Measurements from ENCODE around the gene URGCP.
A peak's percentile ranks its signal among the peaks of the same experiment; 100 is the strongest.

Gene URGCP

GRCh38 chr7:43876241-43876640, 30.2 kb downstream of the URGCP start:
- no peak for DNase-seq (ENCODE audit: low spot score)

- DNase-seq (ENCODE audit: low spot score), result no peak
Measured at GRCh38 chr7:43873300-43873699, 33.1 kb downstream of the URGCP start.

- DNase-seq (ENCODE audit: low spot score), result no peak
Measured at GRCh38 chr7:43872406-43873110, 33.8 kb downstream of the URGCP start.

- DNase-seq (ENCODE audit: low spot score), result no peak
Measured at GRCh38 chr7:43871064-43871463, 35.3 kb downstream of the URGCP start.

GRCh38 chr7:43870316-43870715, 36.1 kb downstream of the URGCP start:
- no peak for DNase-seq (ENCODE audit: low spot score)

GRCh38 chr7:43869867-43870240, 36.5 kb downstream of the URGCP start:
- no peak for DNase-seq (ENCODE audit: low spot score)

GRCh38 chr7:43869006-43869866, 37.2 kb downstream of the URGCP start, which contains the start of gene MRPS24:
Gene MRPS24, minus strand, starts transcription at chr7:43869517. Its CDS starts 22 bp downstream, at chr7:43869495.
- peak; percentile 95 for DNase-seq (ENCODE audit: low spot score)

- DNase-seq (ENCODE audit: low spot score), result no peak
Measured at GRCh38 chr7:43868681-43869005, 37.8 kb downstream of the URGCP start.

- no peak for DNase-seq (ENCODE audit: low spot score)
Measured at GRCh38 chr7:43868181-43868580, 38.2 kb downstream of the URGCP start.

- DNase-seq (ENCODE audit: low spot score), result no peak
Measured at GRCh38 chr7:43865277-43865676, 41.1 kb downstream of the URGCP start.

GRCh38 chr7:43864126-43864525, 42.3 kb downstream of the URGCP start:
- DNase-seq (ENCODE audit: low spot score), result no peak

GRCh38 chr7:43856996-43857395, 49.4 kb downstream of the URGCP start:
- DNase-seq (ENCODE audit: low spot score), result no peak

GRCh38 chr7:43856316-43856715, 50.1 kb downstream of the URGCP start:
- no peak for DNase-seq (ENCODE audit: low spot score)

- DNase-seq (ENCODE audit: low spot score), result no peak
Measured at GRCh38 chr7:43855176-43855575, 51.2 kb downstream of the URGCP start.

- DNase-seq (ENCODE audit: low spot score), result no peak
Measured at GRCh38 chr7:43851805-43852204, 54.6 kb downstream of the URGCP start.

- DNase-seq (ENCODE audit: low spot score), result no peak
Measured at GRCh38 chr7:43850348-43851116, 55.9 kb downstream of the URGCP start.

- no peak for DNase-seq (ENCODE audit: low spot score)
Measured at GRCh38 chr7:43849047-43849446, 57.3 kb downstream of the URGCP start.

GRCh38 chr7:43847496-43847895, 58.9 kb downstream of the URGCP start:
- no peak for DNase-seq (ENCODE audit: low spot score)

GRCh38 chr7:43844662-43845061, 61.7 kb downstream of the URGCP start:
- DNase-seq (ENCODE audit: low spot score), result no peak

- DNase-seq (ENCODE audit: low spot score), result no peak
Measured at GRCh38 chr7:43844257-43844656, 62.1 kb downstream of the URGCP start.

- DNase-seq (ENCODE audit: low spot score), result no peak
Measured at GRCh38 chr7:43843296-43843695, 63.1 kb downstream of the URGCP start.

GRCh38 chr7:43838201-43838658, 68.2 kb downstream of the URGCP start:
- no peak for DNase-seq (ENCODE audit: low spot score)

Measured in CD4-positive, alpha-beta T cell treated with Interleukin-6 at 100 ng/mL for 8 hours (primary cell).